OCI-LY3 (cell line): ENCODE results near the gene SLC27A5.

Experiments
- EZH2phosphoT487 ChIP-seq: fragments of 200-600 bp; shearing (Covaris generic); IDR thresholded peaks from 2 replicates; pipeline ENCODE4 v1.6.1; 2018; ENCODE audit warnings: antibody characterized with exemption, mixed run types, low read depth
- TF ChIP-seq, protein P1 (sequence below): fragments of 200-600, 300-600 bp; sonication (generic); IDR thresholded peaks from 2 replicates; pipeline ENCODE4 v1.5.1; 2014; ENCODE audit warnings: antibody characterized with exemption, low read length, low read depth

DNA sequence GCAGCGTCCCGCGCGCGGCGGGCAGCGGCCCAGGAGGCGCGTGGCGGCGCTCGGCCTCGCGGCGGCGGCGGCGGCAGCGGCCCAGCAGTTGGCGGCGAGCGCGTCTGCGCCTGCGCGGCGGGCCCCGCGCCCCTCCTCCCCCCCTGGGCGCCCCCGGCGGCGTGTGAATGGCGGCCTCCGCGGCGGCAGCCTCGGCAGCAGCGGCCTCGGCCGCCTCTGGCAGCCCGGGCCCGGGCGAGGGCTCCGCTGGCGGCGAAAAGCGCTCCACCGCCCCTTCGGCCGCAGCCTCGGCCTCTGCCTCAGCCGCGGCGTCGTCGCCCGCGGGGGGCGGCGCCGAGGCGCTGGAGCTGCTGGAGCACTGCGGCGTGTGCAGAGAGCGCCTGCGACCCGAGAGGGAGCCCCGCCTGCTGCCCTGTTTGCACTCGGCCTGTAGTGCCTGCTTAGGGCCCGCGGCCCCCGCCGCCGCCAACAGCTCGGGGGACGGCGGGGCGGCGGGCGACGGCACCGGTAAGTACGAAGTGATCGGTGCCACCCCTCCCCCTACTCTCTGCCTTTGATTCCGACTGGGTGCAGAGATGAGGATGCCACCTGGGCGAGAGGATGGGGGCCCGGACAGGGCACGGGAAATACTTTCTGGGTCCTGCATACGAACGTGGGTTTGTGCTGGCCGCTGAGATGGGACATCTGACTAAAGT is 32.9 kb upstream of the SLC27A5 start:
- TF ChIP-seq EZH2phosphoT487: no peak
- TF ChIP-seq, protein P1, sequence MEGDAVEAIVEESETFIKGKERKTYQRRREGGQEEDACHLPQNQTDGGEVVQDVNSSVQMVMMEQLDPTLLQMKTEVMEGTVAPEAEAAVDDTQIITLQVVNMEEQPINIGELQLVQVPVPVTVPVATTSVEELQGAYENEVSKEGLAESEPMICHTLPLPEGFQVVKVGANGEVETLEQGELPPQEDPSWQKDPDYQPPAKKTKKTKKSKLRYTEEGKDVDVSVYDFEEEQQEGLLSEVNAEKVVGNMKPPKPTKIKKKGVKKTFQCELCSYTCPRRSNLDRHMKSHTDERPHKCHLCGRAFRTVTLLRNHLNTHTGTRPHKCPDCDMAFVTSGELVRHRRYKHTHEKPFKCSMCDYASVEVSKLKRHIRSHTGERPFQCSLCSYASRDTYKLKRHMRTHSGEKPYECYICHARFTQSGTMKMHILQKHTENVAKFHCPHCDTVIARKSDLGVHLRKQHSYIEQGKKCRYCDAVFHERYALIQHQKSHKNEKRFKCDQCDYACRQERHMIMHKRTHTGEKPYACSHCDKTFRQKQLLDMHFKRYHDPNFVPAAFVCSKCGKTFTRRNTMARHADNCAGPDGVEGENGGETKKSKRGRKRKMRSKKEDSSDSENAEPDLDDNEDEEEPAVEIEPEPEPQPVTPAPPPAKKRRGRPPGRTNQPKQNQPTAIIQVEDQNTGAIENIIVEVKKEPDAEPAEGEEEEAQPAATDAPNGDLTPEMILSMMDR: no peak
